HepG2 (cell line): ENCODE data around the gene UBALD1. TPM values are rescaled to one million over a fixed set of nuclear protein-coding genes. Genes with fewer than 3 reads are reported as not detected.

Experiments used
- CCDC6 ChIP-seq: sonication (generic); formaldehyde crosslinking; IDR thresholded peaks from 2 replicates; pipeline ENCODE4 v1.8.1; 2022; ENCODE audit warnings: mild to moderate bottlenecking, missing genetic modification reagents, moderate library complexity
- ETV6 ChIP-seq: sonication (generic); formaldehyde crosslinking; conservative IDR thresholded peaks from 2 replicates; pipeline ENCODE4 v1.4.0; 2020; ENCODE audit warnings: missing genetic modification reagents
- NCOR1 ChIP-seq: fragments of 200-600 bp; sonication (generic); IDR thresholded peaks from 2 replicates; pipeline ENCODE4 v1.7.0; 2017; ENCODE audit warnings: antibody characterized with exemption, low read length, borderline replicate concordance
- SMARCC2 ChIP-seq: fragments of 450-650 bp; IDR thresholded peaks from 2 replicates; pipeline ENCODE4 v1.6.1; 2017; ENCODE audit warnings: antibody characterized with exemption, mild to moderate bottlenecking
- ZNF138 ChIP-seq: sonication (generic); formaldehyde crosslinking; IDR thresholded peaks from 2 replicates; pipeline ENCODE4 v1.5.0; 2020; ENCODE audit warnings: mild to moderate bottlenecking, low read depth, missing genetic modification reagents
- ZNF318 ChIP-seq: sonication (generic); formaldehyde crosslinking; IDR thresholded peaks from 2 replicates; pipeline ENCODE4 v1.4.0; 2020; ENCODE audit warnings: mild to moderate bottlenecking, missing genetic modification reagents
- ZNF496 ChIP-seq: sonication (generic); formaldehyde crosslinking; IDR thresholded peaks from 2 replicates; pipeline ENCODE4 v1.8.1; 2023; ENCODE audit warnings: mild to moderate bottlenecking, moderate library complexity, missing genetic modification reagents; ENCODE audit not compliant: insufficient replicate concordance
- ZNF503 ChIP-seq: sonication (generic); formaldehyde crosslinking; IDR thresholded peaks from 2 replicates; pipeline ENCODE4 v1.4.0; 2020; ENCODE audit warnings: missing genetic modification reagents
- ZNF547 ChIP-seq: sonication (generic); formaldehyde crosslinking; IDR thresholded peaks from 2 replicates; pipeline ENCODE4 v1.5.1; 2020; ENCODE audit warnings: mild to moderate bottlenecking, missing genetic modification reagents
- ZNF792 ChIP-seq: IDR thresholded peaks from 2 replicates; pipeline ENCODE4 v1.6.1; 2016
- ZNF800 ChIP-seq: sonication (generic); formaldehyde crosslinking; IDR thresholded peaks from 2 replicates; pipeline ENCODE4 v1.4.0; 2020; ENCODE audit warnings: missing genetic modification reagents
- ZNF839 ChIP-seq: sonication (generic); formaldehyde crosslinking; IDR thresholded peaks from 2 replicates; pipeline ENCODE4 v1.4.0; 2020; ENCODE audit warnings: missing genetic modification reagents, mild to moderate bottlenecking, borderline replicate concordance
- polyA plus RNA-seq, 8 experiments: library from polyadenylated mRNA; depleted of rRNA in 3 of 8; stranded (reverse) in 7 of 8; unstranded in 1 of 8; fragments of >200 nt; fragmentation: Illumina TruSeq in 4 of 8; extraction: Trizol in 4 of 8; gene quantifications; 2 replicates each; pipeline versions ENCODE4 v1.2.1 to v1.2.3, GENCODE V29; 2011 to 2016; ENCODE audit warnings: low read depth in 4 of 8, missing spikeins in 1 of 8, mixed read lengths in 1 of 8; ENCODE audit not compliant: insufficient read depth in 1 of 8
- total RNA-seq, 5 experiments: library from RNA; depleted of rRNA; stranded (reverse); fragments of >200 nt; fragmentation: Illumina TruSeq; extraction: Trizol; gene quantifications; 2 replicates each; pipeline ENCODE4 v1.2.3, GENCODE V29; 2016; ENCODE audit warnings: low read depth in 1 of 5

The UBALD1 gene
- total and polyA plus RNA-seq, 2 of the 13 experiments (the other 11 are each of a cell fraction or from before 2014, with no cell fraction given): 6.8 to 12.3 TPM

DNA sequence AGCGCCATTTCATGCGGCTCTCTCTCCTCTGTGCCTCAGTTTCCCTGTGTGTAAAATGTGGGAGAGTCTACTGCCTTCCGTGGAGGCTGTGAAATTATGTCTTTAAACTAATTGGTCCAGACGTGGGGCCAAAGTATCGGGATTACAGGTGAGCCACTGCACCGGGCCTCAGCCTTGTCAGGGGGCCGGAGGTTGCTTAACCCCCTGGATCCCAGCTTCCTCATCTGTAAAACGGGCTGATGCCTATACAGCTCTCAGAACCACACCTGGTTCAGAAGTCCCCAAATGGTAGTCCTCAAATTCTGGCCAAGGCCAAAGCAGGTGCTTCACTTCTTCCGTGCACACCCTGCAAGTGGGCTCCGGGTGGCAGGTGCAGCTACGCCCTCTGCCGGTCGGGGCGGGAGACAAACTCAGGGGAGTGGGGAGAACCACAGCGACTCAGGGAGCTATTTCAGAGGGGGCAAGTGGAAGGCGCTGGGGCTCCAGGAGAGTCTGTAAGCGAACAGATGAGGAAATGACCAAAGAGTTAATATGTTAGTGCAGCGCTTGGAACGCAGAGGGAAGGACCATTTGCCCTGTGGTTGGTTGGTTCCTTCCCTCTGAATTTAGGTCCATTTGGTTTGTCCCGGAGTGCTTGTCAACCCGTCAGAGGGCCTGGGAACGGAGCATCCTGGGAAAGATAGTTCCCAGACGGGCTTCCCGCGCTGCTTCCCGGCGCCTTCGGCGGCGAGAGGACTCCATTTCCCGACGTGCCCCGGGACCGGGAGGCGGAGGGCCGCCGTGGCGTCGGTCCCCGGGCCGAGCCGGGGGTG, 9.5 kb upstream of the UBALD1 start, which contains the start of gene MGRN1 (continued):
- no peak for TF ChIP-seq CCDC6
- TF ChIP-seq ZNF839: no peak
- TF ChIP-seq NCOR1: no peak
- no peak for TF ChIP-seq ZNF800 (CRISPR knock-in tag)
- peak; percentile 55; the same call in 1 of the 2 replicates for TF ChIP-seq ETV6 (CRISPR knock-in tag)
- no peak; the same call in 1 of the 2 replicates for TF ChIP-seq ZNF792 (CRISPR knock-in tag)
- no peak for TF ChIP-seq ZNF138 (CRISPR knock-in tag)
- no peak for TF ChIP-seq ZNF496 (CRISPR knock-in tag)
- TF ChIP-seq ZNF503 (CRISPR knock-in tag): no peak
- TF ChIP-seq ZNF318 (CRISPR knock-in tag): no peak
- no peak for TF ChIP-seq SMARCC2
- no peak for TF ChIP-seq ZNF547 (CRISPR knock-in tag)
